Activated naive CD4-positive, alpha-beta T cell treated with anti-CD3 and anti-CD28 coated beads, Interleukin-2, amount 50 U/mL, for 24 hours (primary cell): Measurements from ENCODE around the gene CABLES1.

Experiments used
- H3K27ac Mint-ChIP-seq: one replicate; pipeline ENCODE4 v1.8.0; 2021; ENCODE audit warnings: mild to moderate bottlenecking, mixed read lengths
- H3K27me3 Mint-ChIP-seq: one replicate; pipeline ENCODE4 v1.8.0; 2021; ENCODE audit warnings: mixed read lengths
- H3K36me3 Mint-ChIP-seq: one replicate; pipeline ENCODE4 v1.8.0; 2021; ENCODE audit warnings: mixed read lengths
- H3K4me1 Mint-ChIP-seq: one replicate; pipeline ENCODE4 v1.8.0; 2021; ENCODE audit warnings: mixed read lengths
- H3K4me3 Mint-ChIP-seq: one replicate; pipeline ENCODE4 v1.8.0; 2021; ENCODE audit warnings: mild to moderate bottlenecking, mixed read lengths
- H3K9me3 Mint-ChIP-seq: one replicate; pipeline ENCODE4 v1.8.0; 2021; ENCODE audit warnings: mixed read lengths

The CABLES1 gene

GRCh38 chr18:23183411-23184150 lies 48.3 kb downstream of the CABLES1 start:
- H3K4me3 Mint-ChIP-seq, result no peak overlapping the region
- no peak overlapping the region for H3K27ac Mint-ChIP-seq
- H3K4me1 Mint-ChIP-seq, result peaks cover 8% of the 10 kb centered on the region
- no peaks in the 10 kb centered on the region for H3K9me3 Mint-ChIP-seq
- no peaks in the 10 kb centered on the region for H3K36me3 Mint-ChIP-seq
- no peaks in the 10 kb centered on the region for H3K27me3 Mint-ChIP-seq

GRCh38 chr18:23186781-23187180 lies 51.5 kb downstream of the CABLES1 start:
- no peak overlapping the region for H3K27ac Mint-ChIP-seq
- no peaks in the 10 kb centered on the region for H3K27me3 Mint-ChIP-seq
- no peaks in the 10 kb centered on the region for H3K9me3 Mint-ChIP-seq
- no peak overlapping the region for H3K4me3 Mint-ChIP-seq
- no peaks in the 10 kb centered on the region for H3K36me3 Mint-ChIP-seq
- H3K4me1 Mint-ChIP-seq, result no peaks in the 10 kb centered on the region

- H3K9me3 Mint-ChIP-seq, result no peaks in the 10 kb centered on the region
- H3K4me3 Mint-ChIP-seq, result no peak overlapping the region
- H3K27ac Mint-ChIP-seq, result no peak overlapping the region
- H3K36me3 Mint-ChIP-seq, result no peaks in the 10 kb centered on the region
- H3K4me1 Mint-ChIP-seq, result no peaks in the 10 kb centered on the region
- H3K27me3 Mint-ChIP-seq, result no peaks in the 10 kb centered on the region
Measured at GRCh38 chr18:23188068-23188760, 52.9 kb downstream of the CABLES1 start.

- Mint-ChIP-seq H3K27me3 (no peaks in the 10 kb centered on the region), H3K4me3 (no peak overlapping the region), H3K27ac (no peak overlapping the region), H3K36me3 (no peaks in the 10 kb centered on the region), H3K9me3 (no peaks in the 10 kb centered on the region), H3K4me1 (no peaks in the 10 kb centered on the region)
Measured at GRCh38 chr18:23189099-23189498, 53.8 kb downstream of the CABLES1 start.

- no peaks in the 10 kb centered on the region for H3K4me1 Mint-ChIP-seq
- H3K9me3 Mint-ChIP-seq, result no peaks in the 10 kb centered on the region
- H3K36me3 Mint-ChIP-seq, result no peaks in the 10 kb centered on the region
- H3K27ac Mint-ChIP-seq, result no peak overlapping the region
- H3K27me3 Mint-ChIP-seq, result no peaks in the 10 kb centered on the region
- H3K4me3 Mint-ChIP-seq, result no peak overlapping the region
Measured at GRCh38 chr18:23189768-23190661, 54.7 kb downstream of the CABLES1 start.

- H3K27me3 Mint-ChIP-seq, result peaks cover 1% of the 10 kb centered on the region
- H3K27ac Mint-ChIP-seq, result no peak overlapping the region
- no peaks in the 10 kb centered on the region for H3K4me1 Mint-ChIP-seq
- H3K4me3 Mint-ChIP-seq, result no peak overlapping the region
- no peaks in the 10 kb centered on the region for H3K9me3 Mint-ChIP-seq
- H3K36me3 Mint-ChIP-seq, result no peaks in the 10 kb centered on the region
Measured at GRCh38 chr18:23191232-23191631, 55.9 kb downstream of the CABLES1 start.

- Mint-ChIP-seq H3K36me3 (no peaks in the 10 kb centered on the region), H3K4me1 (no peaks in the 10 kb centered on the region), H3K9me3 (no peaks in the 10 kb centered on the region), H3K27me3 (peaks cover 1% of the 10 kb centered on the region), H3K4me3 (no peak overlapping the region), H3K27ac (no peak overlapping the region)
Measured at GRCh38 chr18:23193742-23194141, 58.5 kb downstream of the CABLES1 start.

GRCh38 chr18:23194155-23194996 lies 59.1 kb downstream of the CABLES1 start:
- Mint-ChIP-seq H3K36me3 (no peaks in the 10 kb centered on the region), H3K4me3 (no peak overlapping the region), H3K27ac (no peak overlapping the region), H3K4me1 (no peaks in the 10 kb centered on the region), H3K27me3 (peaks cover 1% of the 10 kb centered on the region), H3K9me3 (no peaks in the 10 kb centered on the region)

- no peak overlapping the region for H3K4me3 Mint-ChIP-seq
- peak overlapping the region; percentile 17 for H3K27ac Mint-ChIP-seq
- H3K4me1 Mint-ChIP-seq, result no peaks in the 10 kb centered on the region
- H3K9me3 Mint-ChIP-seq, result no peaks in the 10 kb centered on the region
- H3K27me3 Mint-ChIP-seq, result peaks cover 1% of the 10 kb centered on the region
- no peaks in the 10 kb centered on the region for H3K36me3 Mint-ChIP-seq
Measured at GRCh38 chr18:23194997-23195957, 60.0 kb downstream of the CABLES1 start.

- no peaks in the 10 kb centered on the region for H3K36me3 Mint-ChIP-seq
- H3K27me3 Mint-ChIP-seq, result peaks cover 1% of the 10 kb centered on the region
- H3K9me3 Mint-ChIP-seq, result no peaks in the 10 kb centered on the region
- H3K4me1 Mint-ChIP-seq, result no peaks in the 10 kb centered on the region
- no peak overlapping the region for H3K4me3 Mint-ChIP-seq
- no peak overlapping the region for H3K27ac Mint-ChIP-seq
Measured at GRCh38 chr18:23196119-23197007, 61.1 kb downstream of the CABLES1 start.

GRCh38 chr18:23198217-23198845 lies 63.0 kb downstream of the CABLES1 start:
- Mint-ChIP-seq H3K27ac (no peak overlapping the region), H3K4me3 (no peak overlapping the region), H3K36me3 (no peaks in the 10 kb centered on the region), H3K4me1 (peaks cover 5% of the 10 kb centered on the region), H3K27me3 (peaks cover 5% of the 10 kb centered on the region), H3K9me3 (no peaks in the 10 kb centered on the region)

- no peak overlapping the region for H3K27ac Mint-ChIP-seq
- no peak overlapping the region for H3K4me3 Mint-ChIP-seq
- H3K9me3 Mint-ChIP-seq, result no peaks in the 10 kb centered on the region
- no peaks in the 10 kb centered on the region for H3K36me3 Mint-ChIP-seq
- peaks cover 4% of the 10 kb centered on the region for H3K27me3 Mint-ChIP-seq
- peaks cover 5% of the 10 kb centered on the region for H3K4me1 Mint-ChIP-seq
Measured at GRCh38 chr18:23200756-23201155, 65.5 kb downstream of the CABLES1 start.

GRCh38 chr18:23201741-23202140 lies 66.5 kb downstream of the CABLES1 start:
- Mint-ChIP-seq H3K36me3 (no peaks in the 10 kb centered on the region), H3K27me3 (peaks cover 3% of the 10 kb centered on the region), H3K4me1 (peaks cover 5% of the 10 kb centered on the region), H3K4me3 (no peak overlapping the region), H3K9me3 (no peaks in the 10 kb centered on the region), H3K27ac (no peak overlapping the region)
